ENCODE results near the gene LMNB1.

DNA sequence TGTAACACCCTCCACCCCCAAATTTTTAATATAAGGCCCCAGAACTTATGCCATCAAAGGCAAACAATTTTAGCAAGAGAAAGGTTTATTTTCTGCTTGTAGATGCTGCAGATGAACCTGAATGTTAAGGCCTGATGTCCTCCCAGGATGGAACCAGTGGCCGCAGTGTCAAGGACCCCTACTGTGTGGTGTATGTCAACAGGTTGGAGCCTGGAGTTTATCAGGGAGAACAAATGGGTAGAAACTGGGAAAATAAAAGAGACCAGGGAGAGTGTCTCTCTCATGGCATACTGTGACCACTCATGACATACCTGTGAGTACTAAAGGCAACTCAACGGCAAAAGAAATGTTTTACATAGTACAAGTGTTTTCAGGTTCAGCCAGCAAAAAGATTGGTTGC is 34.5 kb upstream of the LMNB1 start:
- TF ChIP-seq EP300 (IDR thresholded peaks at IDR 0.05; ENCODE audit: borderline replicate concordance) (no peak), TEAD4 (IDR thresholded peaks at IDR 0.05) (no peak), RAD21 (IDR thresholded peaks at IDR 0.05; ENCODE audit: low read depth) (no peak), ZBTB7A (IDR thresholded peaks at IDR 0.05; ENCODE audit: low read depth) (no peak), TAF1 (IDR thresholded peaks at IDR 0.05; ENCODE audit: low read depth) (no peak), NFIC (IDR thresholded peaks at IDR 0.05) (no peak), CEBPB (IDR thresholded peaks at IDR 0.05) (no peak), CREB1 (IDR thresholded peaks at IDR 0.05; ENCODE audit: low read depth) (no peak), YY1 (IDR thresholded peaks at IDR 0.05; ENCODE audit: low read depth) (no peak)
- TF ChIP-seq, protein P1, sequence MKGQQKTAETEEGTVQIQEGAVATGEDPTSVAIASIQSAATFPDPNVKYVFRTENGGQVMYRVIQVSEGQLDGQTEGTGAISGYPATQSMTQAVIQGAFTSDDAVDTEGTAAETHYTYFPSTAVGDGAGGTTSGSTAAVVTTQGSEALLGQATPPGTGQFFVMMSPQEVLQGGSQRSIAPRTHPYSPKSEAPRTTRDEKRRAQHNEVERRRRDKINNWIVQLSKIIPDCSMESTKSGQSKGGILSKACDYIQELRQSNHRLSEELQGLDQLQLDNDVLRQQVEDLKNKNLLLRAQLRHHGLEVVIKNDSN (IDR thresholded peaks at IDR 0.05): no peak
- TF ChIP-seq, protein P2, sequence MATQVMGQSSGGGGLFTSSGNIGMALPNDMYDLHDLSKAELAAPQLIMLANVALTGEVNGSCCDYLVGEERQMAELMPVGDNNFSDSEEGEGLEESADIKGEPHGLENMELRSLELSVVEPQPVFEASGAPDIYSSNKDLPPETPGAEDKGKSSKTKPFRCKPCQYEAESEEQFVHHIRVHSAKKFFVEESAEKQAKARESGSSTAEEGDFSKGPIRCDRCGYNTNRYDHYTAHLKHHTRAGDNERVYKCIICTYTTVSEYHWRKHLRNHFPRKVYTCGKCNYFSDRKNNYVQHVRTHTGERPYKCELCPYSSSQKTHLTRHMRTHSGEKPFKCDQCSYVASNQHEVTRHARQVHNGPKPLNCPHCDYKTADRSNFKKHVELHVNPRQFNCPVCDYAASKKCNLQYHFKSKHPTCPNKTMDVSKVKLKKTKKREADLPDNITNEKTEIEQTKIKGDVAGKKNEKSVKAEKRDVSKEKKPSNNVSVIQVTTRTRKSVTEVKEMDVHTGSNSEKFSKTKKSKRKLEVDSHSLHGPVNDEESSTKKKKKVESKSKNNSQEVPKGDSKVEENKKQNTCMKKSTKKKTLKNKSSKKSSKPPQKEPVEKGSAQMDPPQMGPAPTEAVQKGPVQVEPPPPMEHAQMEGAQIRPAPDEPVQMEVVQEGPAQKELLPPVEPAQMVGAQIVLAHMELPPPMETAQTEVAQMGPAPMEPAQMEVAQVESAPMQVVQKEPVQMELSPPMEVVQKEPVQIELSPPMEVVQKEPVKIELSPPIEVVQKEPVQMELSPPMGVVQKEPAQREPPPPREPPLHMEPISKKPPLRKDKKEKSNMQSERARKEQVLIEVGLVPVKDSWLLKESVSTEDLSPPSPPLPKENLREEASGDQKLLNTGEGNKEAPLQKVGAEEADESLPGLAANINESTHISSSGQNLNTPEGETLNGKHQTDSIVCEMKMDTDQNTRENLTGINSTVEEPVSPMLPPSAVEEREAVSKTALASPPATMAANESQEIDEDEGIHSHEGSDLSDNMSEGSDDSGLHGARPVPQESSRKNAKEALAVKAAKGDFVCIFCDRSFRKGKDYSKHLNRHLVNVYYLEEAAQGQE (IDR thresholded peaks at IDR 0.05; ENCODE audit: low read depth): no peak
